ENCODE results near the gene ARHGEF7. TPM values are rescaled to one million over a fixed set of nuclear protein-coding genes. Genes with fewer than 3 reads are reported as not detected.

ARHGEF7 gene
- total RNA-seq, 1 donor from 2014 or later: 227 TPM

DNA sequence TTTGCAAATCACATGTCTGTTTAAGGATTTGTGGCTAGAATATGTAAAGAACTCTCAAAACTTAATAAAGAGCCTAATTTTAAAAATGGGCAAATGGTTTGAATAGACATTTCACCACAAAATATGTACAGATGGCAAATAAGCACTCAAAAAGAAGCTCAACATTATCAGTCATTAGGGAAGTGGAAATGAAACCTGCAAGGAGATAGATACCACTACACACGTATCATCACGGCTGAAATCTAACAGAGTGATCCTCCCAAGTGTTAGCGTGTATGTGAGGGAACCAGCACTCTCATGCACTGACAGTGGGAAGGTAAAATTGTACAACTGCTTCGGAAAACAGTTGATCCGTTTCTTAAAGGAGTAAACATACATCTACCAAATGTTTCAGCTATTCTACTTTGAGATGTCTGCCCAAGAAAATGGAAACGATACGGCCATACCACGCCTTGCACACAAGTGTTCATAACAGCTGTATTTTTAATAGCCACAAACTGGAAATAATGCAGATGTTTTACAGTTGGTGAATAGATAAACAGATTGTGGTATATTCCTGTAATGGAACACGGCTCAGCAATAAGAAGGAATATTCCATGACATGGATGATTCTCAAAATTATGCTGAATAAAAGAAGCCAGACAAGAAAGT, 14.5 kb downstream of the ARHGEF7 start:
- Mint-ChIP-seq H3K9me3 (ENCODE audit: unreplicated experiment) (no peaks in the 10 kb centered on the region), H3K27me3 (ENCODE audit: unreplicated experiment) (peaks cover 2% of the 10 kb centered on the region), H3K27ac (ENCODE audit: unreplicated experiment) (no peak overlapping the region), H3K4me1 (ENCODE audit: low read depth, unreplicated experiment) (peaks cover 32% of the 10 kb centered on the region), H3K4me3 (ENCODE audit: unreplicated experiment) (no peak overlapping the region), H3K36me3 (ENCODE audit: unreplicated experiment) (no peaks in the 10 kb centered on the region)
- no peak for DNase-seq
- TF ChIP-seq, protein P1, sequence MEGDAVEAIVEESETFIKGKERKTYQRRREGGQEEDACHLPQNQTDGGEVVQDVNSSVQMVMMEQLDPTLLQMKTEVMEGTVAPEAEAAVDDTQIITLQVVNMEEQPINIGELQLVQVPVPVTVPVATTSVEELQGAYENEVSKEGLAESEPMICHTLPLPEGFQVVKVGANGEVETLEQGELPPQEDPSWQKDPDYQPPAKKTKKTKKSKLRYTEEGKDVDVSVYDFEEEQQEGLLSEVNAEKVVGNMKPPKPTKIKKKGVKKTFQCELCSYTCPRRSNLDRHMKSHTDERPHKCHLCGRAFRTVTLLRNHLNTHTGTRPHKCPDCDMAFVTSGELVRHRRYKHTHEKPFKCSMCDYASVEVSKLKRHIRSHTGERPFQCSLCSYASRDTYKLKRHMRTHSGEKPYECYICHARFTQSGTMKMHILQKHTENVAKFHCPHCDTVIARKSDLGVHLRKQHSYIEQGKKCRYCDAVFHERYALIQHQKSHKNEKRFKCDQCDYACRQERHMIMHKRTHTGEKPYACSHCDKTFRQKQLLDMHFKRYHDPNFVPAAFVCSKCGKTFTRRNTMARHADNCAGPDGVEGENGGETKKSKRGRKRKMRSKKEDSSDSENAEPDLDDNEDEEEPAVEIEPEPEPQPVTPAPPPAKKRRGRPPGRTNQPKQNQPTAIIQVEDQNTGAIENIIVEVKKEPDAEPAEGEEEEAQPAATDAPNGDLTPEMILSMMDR (IDR thresholded peaks at IDR 0.05; ENCODE audit: partially characterized antibody, unreplicated experiment): no peak

DNA sequence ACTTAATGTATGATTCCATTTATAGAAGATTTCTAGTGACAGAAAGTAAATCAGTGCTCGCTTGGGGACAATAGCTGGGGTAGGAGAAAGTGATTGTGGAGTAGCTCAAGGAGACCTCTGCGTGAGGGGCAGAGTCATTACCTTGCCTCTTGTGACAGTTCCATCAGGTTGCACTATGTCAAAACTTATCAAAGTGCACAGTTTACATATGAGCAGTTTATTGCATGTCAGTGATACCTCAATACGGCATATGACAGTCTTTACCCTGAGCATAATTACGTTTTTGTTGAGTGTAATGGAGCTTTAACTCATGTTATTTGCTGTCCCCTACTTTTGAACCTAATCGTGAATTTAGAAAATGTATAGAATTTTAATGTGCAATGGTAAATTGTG, 15.0 kb downstream of the ARHGEF7 start:
- Mint-ChIP-seq H3K9me3 (ENCODE audit: unreplicated experiment) (no peaks in the 10 kb centered on the region), H3K36me3 (ENCODE audit: unreplicated experiment) (no peaks in the 10 kb centered on the region), H3K27me3 (ENCODE audit: unreplicated experiment) (peaks cover 2% of the 10 kb centered on the region), H3K4me3 (ENCODE audit: unreplicated experiment) (no peak overlapping the region), H3K4me1 (ENCODE audit: low read depth, unreplicated experiment) (peaks cover 29% of the 10 kb centered on the region), H3K27ac (ENCODE audit: unreplicated experiment) (no peak overlapping the region)
- TF ChIP-seq, protein P1 (IDR thresholded peaks at IDR 0.05; ENCODE audit: partially characterized antibody, unreplicated experiment): no peak
- no peak for DNase-seq

GRCh38 chr13:111131048-111131447, 15.9 kb downstream of the ARHGEF7 start:
- Mint-ChIP-seq H3K4me3 (ENCODE audit: unreplicated experiment) (peak overlapping the region; percentile 27), H3K27ac (ENCODE audit: unreplicated experiment) (no peak overlapping the region), H3K27me3 (ENCODE audit: unreplicated experiment) (peaks cover 2% of the 10 kb centered on the region), H3K36me3 (ENCODE audit: unreplicated experiment) (no peaks in the 10 kb centered on the region), H3K4me1 (ENCODE audit: low read depth, unreplicated experiment) (peaks cover 20% of the 10 kb centered on the region), H3K9me3 (ENCODE audit: unreplicated experiment) (no peaks in the 10 kb centered on the region)
- DNase-seq: no peak
- TF ChIP-seq, protein P1 (IDR thresholded peaks at IDR 0.05; ENCODE audit: partially characterized antibody, unreplicated experiment): no peak

GRCh38 chr13:111131611-111132010, 16.5 kb downstream of the ARHGEF7 start:
- no peak overlapping the region for H3K4me3 Mint-ChIP-seq (ENCODE audit: unreplicated experiment)
- no peaks in the 10 kb centered on the region for H3K36me3 Mint-ChIP-seq (ENCODE audit: unreplicated experiment)

GRCh38 chr13:111132948-111133347, 17.8 kb downstream of the ARHGEF7 start:
- H3K4me1 Mint-ChIP-seq (ENCODE audit: low read depth, unreplicated experiment): peaks cover 21% of the 10 kb centered on the region
- no peak for DNase-seq
- H3K27me3 Mint-ChIP-seq (ENCODE audit: unreplicated experiment): peaks cover 2% of the 10 kb centered on the region
- no peak overlapping the region for H3K4me3 Mint-ChIP-seq (ENCODE audit: unreplicated experiment)
- H3K27ac Mint-ChIP-seq (ENCODE audit: unreplicated experiment): no peak overlapping the region
- H3K36me3 Mint-ChIP-seq (ENCODE audit: unreplicated experiment): no peaks in the 10 kb centered on the region
- H3K9me3 Mint-ChIP-seq (ENCODE audit: unreplicated experiment): no peaks in the 10 kb centered on the region
- TF ChIP-seq, protein P1 (IDR thresholded peaks at IDR 0.05; ENCODE audit: partially characterized antibody, unreplicated experiment): no peak

More at GRCh38 chr13:111131611-111132010, 16.5 kb downstream of the ARHGEF7 start:
- Mint-ChIP-seq H3K27me3 (ENCODE audit: unreplicated experiment) (peaks cover 2% of the 10 kb centered on the region), H3K9me3 (ENCODE audit: unreplicated experiment) (no peaks in the 10 kb centered on the region), H3K4me1 (ENCODE audit: low read depth, unreplicated experiment) (peaks cover 19% of the 10 kb centered on the region), H3K27ac (ENCODE audit: unreplicated experiment) (no peak overlapping the region)
- TF ChIP-seq, protein P1 (IDR thresholded peaks at IDR 0.05; ENCODE audit: partially characterized antibody, unreplicated experiment): no peak
- no peak for DNase-seq
